GM12878 (cell line): ENCODE results near the gene RNF25. TPM values are rescaled to one million over a fixed set of nuclear protein-coding genes. Genes with fewer than 3 reads are reported as not detected.

Experiments used
- ASH2L ChIP-seq: fragments of 300-600, 200-600 bp; sonication (generic); IDR thresholded peaks from 2 replicates; pipeline ENCODE4 v1.6.1; 2017; ENCODE audit warnings: low read depth, mild to moderate bottlenecking, borderline replicate concordance
- BACH1 ChIP-seq: fragments of 450-650 bp; IDR thresholded peaks from 2 replicates; pipeline ENCODE4 v1.6.1; 2017; ENCODE audit warnings: mild to moderate bottlenecking, borderline replicate concordance
- BHLHE40 ChIP-seq, 2 experiments: fragments of 450-650 bp in 1 of 2; IDR thresholded peaks; 2 replicates each; pipeline ENCODE4 v1.6.1; 2011 to 2017; ENCODE audit warnings: low read depth in 2 of 2, borderline replicate concordance in 1 of 2, improper control_type of control experiment in 1 of 2, low read length in 1 of 2, mild to moderate bottlenecking in 1 of 2
- BRCA1 ChIP-seq: IDR thresholded peaks from 2 replicates; pipeline ENCODE4 v1.6.1; 2011; ENCODE audit warnings: low read depth, low read length, improper control_type of control experiment
- CBFB ChIP-seq: IDR thresholded peaks from 2 replicates; pipeline ENCODE4 v1.6.1; 2016; ENCODE audit warnings: antibody characterized with exemption, low read depth
- CBX5 ChIP-seq: sonication (generic); IDR thresholded peaks from 2 replicates; pipeline ENCODE4 v1.6.1; 2016; ENCODE audit warnings: low read depth, moderate library complexity, mild to moderate bottlenecking, inconsistent platforms
- CHD1 ChIP-seq: IDR thresholded peaks from 2 replicates; pipeline ENCODE4 v1.6.1; 2012; ENCODE audit warnings: low read depth, low read length, improper control_type of control experiment
- ETV6 ChIP-seq, 2 experiments: fragments of 450-650 bp in 1 of 2; IDR thresholded peaks in 1 of 2; conservative IDR thresholded peaks in 1 of 2; 2 replicates each; pipeline ENCODE4 v1.6.1; 2014; ENCODE audit warnings: antibody characterized with exemption in 1 of 2, borderline replicate concordance in 1 of 2, low read depth in 1 of 2, mild to moderate bottlenecking in 1 of 2, moderate library complexity in 1 of 2
- EZH2 ChIP-seq: IDR thresholded peaks from 2 replicates; pipeline ENCODE4 v1.6.1; 2012; ENCODE audit warnings: low read depth, mild to moderate bottlenecking, control low read depth, inconsistent platforms, low read length, borderline replicate concordance; ENCODE audit not compliant: control insufficient read depth
- NFIC ChIP-seq: IDR thresholded peaks from 2 replicates; pipeline ENCODE4 v1.6.1; 2012; ENCODE audit warnings: low read depth, mild to moderate bottlenecking, inconsistent platforms, low read length, moderate library complexity
- PAX5 ChIP-seq: IDR thresholded peaks from 2 replicates; pipeline ENCODE4 v1.6.1; 2011; ENCODE audit warnings: low read depth, low read length, borderline replicate concordance
- POLR2A ChIP-seq: IDR thresholded peaks from 2 replicates; pipeline ENCODE4 v1.6.1; 2011; ENCODE audit warnings: low read depth, mild to moderate bottlenecking, low read length
- RAD21 ChIP-seq: IDR thresholded peaks from 2 replicates; pipeline ENCODE4 v1.6.1; 2011; ENCODE audit warnings: mild to moderate bottlenecking, low read depth, low read length, moderate library complexity; ENCODE audit not compliant: insufficient read depth
- STAT1 ChIP-seq: fragments of 450-650 bp; conservative IDR thresholded peaks from 2 replicates; pipeline ENCODE4 v1.6.1; 2014; ENCODE audit warnings: antibody characterized with exemption, mild to moderate bottlenecking
- SUZ12 ChIP-seq: fragments of 200-600 bp; sonication (generic); IDR thresholded peaks from one replicate; pipeline ENCODE4 v1.6.1; 2018; ENCODE audit warnings: antibody characterized with exemption, mild to moderate bottlenecking; ENCODE audit not compliant: unreplicated experiment
- TCF7 ChIP-seq: IDR thresholded peaks from 2 replicates; pipeline ENCODE4 v1.6.1; 2014; ENCODE audit warnings: antibody characterized with exemption, borderline replicate concordance
- polyA plus RNA-seq, 11 experiments: library from polyadenylated mRNA; depleted of rRNA in 4 of 11; unstranded in 6 of 11; stranded (reverse) in 5 of 11; fragments of >200 nt; fragmentation: Nextera tagmentation in 4 of 11; fragmentation: Illumina TruSeq in 1 of 11; extraction: Ambion mirVana in 4 of 11; extraction: Trizol in 1 of 11; gene quantifications; 1 replicate in 1 of 11; 2 replicates in 10 of 11; pipeline versions ENCODE4 v1.2.1 to v1.2.3, GENCODE V29; 2011 to 2016; ENCODE audit warnings: inconsistent platforms in 2 of 11, missing spikeins in 2 of 11, low read depth in 1 of 11
- total RNA-seq, 4 experiments: library from RNA; depleted of rRNA in 3 of 4; stranded (reverse); fragments of >200 nt in 3 of 4; fragmentation: Illumina TruSeq in 1 of 4; extraction: Trizol in 1 of 4; gene quantifications; 2 replicates each; pipeline versions ENCODE4 v1.2.1 to v1.2.3, GENCODE V29; 2013 to 2021
- TF ChIP-seq, protein P1 (sequence below): IDR thresholded peaks from 2 replicates; pipeline ENCODE4 v1.6.1; 2011; ENCODE audit warnings: borderline replicate concordance, low read depth, mild to moderate bottlenecking, moderate library complexity, low read length; ENCODE audit not compliant: insufficient read depth, poor library complexity, severe bottlenecking
- TF ChIP-seq, protein P2 (sequence below): fragments of 450-650 bp; IDR thresholded peaks from 2 replicates; pipeline ENCODE4 v1.6.1; 2017; ENCODE audit warnings: mild to moderate bottlenecking, low read depth, inconsistent platforms; ENCODE audit not compliant: poor library complexity, severe bottlenecking
- TF ChIP-seq, protein P3 (sequence below): fragments of 450-650 bp; IDR thresholded peaks from 2 replicates; pipeline ENCODE4 v1.6.1; 2016; ENCODE audit warnings: mild to moderate bottlenecking
- TF ChIP-seq, protein P4 (sequence below): fragments of 450-650 bp; IDR thresholded peaks from 2 replicates; pipeline ENCODE4 v1.6.1; 2017; ENCODE audit warnings: low read depth, mild to moderate bottlenecking, moderate library complexity

The RNF25 gene
- total and polyA plus RNA-seq, 10 of the 15 experiments (the other 5 are each of a cell fraction or from before 2014, with no cell fraction given): 1.3 to 70.4 (median 28.4) TPM

DNA sequence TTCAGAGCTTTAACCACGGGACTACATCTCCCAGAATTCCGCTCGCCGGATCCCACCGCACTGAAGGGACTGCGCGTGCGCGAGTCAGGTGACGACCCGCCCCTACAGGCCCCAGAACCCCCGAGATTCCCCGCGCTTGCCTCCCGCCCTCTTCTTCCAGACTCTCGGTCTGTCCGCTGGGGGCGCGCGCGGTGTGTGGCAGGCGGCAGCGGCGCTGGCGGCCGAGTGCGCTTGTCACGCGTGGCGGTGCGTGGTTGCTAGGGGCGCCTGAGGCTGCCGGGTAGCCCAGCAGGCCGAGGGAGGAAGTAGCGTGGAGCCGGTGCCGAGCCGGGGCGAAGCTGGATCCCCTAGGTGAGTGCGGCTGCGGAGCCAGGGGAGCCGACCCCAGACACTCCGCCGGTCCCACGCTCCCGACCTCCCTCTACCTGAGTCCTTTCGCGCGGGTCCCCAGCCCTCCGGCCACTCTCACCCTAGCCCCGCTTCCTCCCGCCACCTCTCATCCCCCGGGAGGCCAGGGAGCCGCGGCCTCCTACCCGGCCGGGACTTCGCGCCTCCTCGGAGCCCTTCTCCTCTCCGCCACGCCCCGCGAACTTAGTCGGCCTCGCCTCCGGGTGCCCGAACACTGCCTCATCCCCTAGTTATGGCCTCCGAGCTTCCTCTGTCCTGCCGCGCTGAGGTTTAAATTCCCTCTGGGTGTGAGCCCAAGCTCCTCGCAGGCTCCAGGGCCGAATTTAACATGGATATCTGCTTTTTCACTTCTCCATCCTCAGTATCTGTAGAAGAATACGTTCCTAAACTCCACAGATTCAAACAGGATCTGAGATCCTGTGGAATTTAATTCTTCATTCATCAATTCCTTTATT lies 39.1 kb upstream of the RNF25 start, which contains the start of gene TTLL4 (continued):
- TF ChIP-seq ETV6 (conservative IDR thresholded peaks at IDR 0.05 in 1 of 2, IDR thresholded peaks at IDR 0.05 in 1 of 2; ENCODE audit: borderline replicate concordance in 1 of 2, low read depth in 1 of 2): 0 out of 4 replicates have a peak, but pooled peaks of 1 of the 2 experiments have one; percentile 13
- TF ChIP-seq, protein P1, sequence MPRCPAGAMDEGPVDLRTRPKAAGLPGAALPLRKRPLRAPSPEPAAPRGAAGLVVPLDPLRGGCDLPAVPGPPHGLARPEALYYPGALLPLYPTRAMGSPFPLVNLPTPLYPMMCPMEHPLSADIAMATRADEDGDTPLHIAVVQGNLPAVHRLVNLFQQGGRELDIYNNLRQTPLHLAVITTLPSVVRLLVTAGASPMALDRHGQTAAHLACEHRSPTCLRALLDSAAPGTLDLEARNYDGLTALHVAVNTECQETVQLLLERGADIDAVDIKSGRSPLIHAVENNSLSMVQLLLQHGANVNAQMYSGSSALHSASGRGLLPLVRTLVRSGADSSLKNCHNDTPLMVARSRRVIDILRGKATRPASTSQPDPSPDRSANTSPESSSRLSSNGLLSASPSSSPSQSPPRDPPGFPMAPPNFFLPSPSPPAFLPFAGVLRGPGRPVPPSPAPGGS: no peak
- TF ChIP-seq SUZ12: no peak
- peak; percentile 81 for TF ChIP-seq RAD21
- TF ChIP-seq, protein P2, sequence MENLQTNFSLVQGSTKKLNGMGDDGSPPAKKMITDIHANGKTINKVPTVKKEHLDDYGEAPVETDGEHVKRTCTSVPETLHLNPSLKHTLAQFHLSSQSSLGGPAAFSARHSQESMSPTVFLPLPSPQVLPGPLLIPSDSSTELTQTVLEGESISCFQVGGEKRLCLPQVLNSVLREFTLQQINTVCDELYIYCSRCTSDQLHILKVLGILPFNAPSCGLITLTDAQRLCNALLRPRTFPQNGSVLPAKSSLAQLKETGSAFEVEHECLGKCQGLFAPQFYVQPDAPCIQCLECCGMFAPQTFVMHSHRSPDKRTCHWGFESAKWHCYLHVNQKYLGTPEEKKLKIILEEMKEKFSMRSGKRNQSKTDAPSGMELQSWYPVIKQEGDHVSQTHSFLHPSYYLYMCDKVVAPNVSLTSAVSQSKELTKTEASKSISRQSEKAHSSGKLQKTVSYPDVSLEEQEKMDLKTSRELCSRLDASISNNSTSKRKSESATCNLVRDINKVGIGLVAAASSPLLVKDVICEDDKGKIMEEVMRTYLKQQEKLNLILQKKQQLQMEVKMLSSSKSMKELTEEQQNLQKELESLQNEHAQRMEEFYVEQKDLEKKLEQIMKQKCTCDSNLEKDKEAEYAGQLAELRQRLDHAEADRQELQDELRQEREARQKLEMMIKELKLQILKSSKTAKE: no peak
- TF ChIP-seq STAT1: peak; percentile 79; the same call in 1 of the 2 replicates
- TF ChIP-seq BACH1: peak; percentile 99
- TF ChIP-seq POLR2A: peak; percentile 78
- TF ChIP-seq PAX5: no peak; the same call in 1 of the 2 replicates
- no peak for TF ChIP-seq CBFB
- TF ChIP-seq CBX5: no peak
- no peak for TF ChIP-seq BRCA1
- TF ChIP-seq TCF7: no peak
- TF ChIP-seq EZH2: no peak
- peak; percentile 93 to 97 for TF ChIP-seq BHLHE40 (IDR thresholded peaks at IDR 0.05; ENCODE audit: borderline replicate concordance in 1 of 2, low read depth in 2 of 2, low read length in 1 of 2)
- TF ChIP-seq NFIC: no peak
- TF ChIP-seq, protein P3, sequence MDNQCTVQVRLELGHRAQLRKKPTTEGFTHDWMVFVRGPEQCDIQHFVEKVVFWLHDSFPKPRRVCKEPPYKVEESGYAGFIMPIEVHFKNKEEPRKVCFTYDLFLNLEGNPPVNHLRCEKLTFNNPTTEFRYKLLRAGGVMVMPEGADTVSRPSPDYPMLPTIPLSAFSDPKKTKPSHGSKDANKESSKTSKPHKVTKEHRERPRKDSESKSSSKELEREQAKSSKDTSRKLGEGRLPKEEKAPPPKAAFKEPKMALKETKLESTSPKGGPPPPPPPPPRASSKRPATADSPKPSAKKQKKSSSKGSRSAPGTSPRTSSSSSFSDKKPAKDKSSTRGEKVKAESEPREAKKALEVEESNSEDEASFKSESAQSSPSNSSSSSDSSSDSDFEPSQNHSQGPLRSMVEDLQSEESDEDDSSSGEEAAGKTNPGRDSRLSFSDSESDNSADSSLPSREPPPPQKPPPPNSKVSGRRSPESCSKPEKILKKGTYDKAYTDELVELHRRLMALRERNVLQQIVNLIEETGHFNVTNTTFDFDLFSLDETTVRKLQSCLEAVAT: 0 out of 2 replicates have a peak, but pooled peaks have one; percentile 6
- TF ChIP-seq, protein P4, sequence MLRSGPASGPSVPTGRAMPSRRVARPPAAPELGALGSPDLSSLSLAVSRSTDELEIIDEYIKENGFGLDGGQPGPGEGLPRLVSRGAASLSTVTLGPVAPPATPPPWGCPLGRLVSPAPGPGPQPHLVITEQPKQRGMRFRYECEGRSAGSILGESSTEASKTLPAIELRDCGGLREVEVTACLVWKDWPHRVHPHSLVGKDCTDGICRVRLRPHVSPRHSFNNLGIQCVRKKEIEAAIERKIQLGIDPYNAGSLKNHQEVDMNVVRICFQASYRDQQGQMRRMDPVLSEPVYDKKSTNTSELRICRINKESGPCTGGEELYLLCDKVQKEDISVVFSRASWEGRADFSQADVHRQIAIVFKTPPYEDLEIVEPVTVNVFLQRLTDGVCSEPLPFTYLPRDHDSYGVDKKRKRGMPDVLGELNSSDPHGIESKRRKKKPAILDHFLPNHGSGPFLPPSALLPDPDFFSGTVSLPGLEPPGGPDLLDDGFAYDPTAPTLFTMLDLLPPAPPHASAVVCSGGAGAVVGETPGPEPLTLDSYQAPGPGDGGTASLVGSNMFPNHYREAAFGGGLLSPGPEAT: no peak; the same call in 1 of the 2 replicates
- no peak for TF ChIP-seq CHD1
- no peak for TF ChIP-seq ASH2L
